Activated T-cell treated with anti-CD3 and anti-CD28 coated beads for 4 hours (primary cell): ENCODE measurements around the gene MLXIP.

ENCODE experiments used
- DNase-seq: peaks from one replicate; pipeline ENCODE4 v3.0.0-alpha.2; 2020

Gene MLXIP

GRCh38 chr12:122128481-122128880 lies 49.9 kb downstream of the MLXIP start:
- no peak for DNase-seq

GRCh38 chr12:122129131-122129530 lies 50.6 kb downstream of the MLXIP start:
- no peak for DNase-seq

GRCh38 chr12:122130150-122130549 lies 51.6 kb downstream of the MLXIP start:
- DNase-seq = no peak

- no peak for DNase-seq
Observed at GRCh38 chr12:122133192-122133950, 54.8 kb downstream of the MLXIP start.

- no peak for DNase-seq
Observed at GRCh38 chr12:122135437-122136031, 57.0 kb downstream of the MLXIP start.

- no peak for DNase-seq
Observed at GRCh38 chr12:122137229-122137628, 58.7 kb downstream of the MLXIP start.

GRCh38 chr12:122137681-122138080 lies 59.1 kb downstream of the MLXIP start:
- DNase-seq = no peak

GRCh38 chr12:122138181-122138580 lies 59.6 kb downstream of the MLXIP start:
- no peak for DNase-seq

GRCh38 chr12:122138616-122139015 lies 60.1 kb downstream of the MLXIP start:
- no peak for DNase-seq

GRCh38 chr12:122139266-122139665 lies 60.7 kb downstream of the MLXIP start:
- no peak for DNase-seq

- DNase-seq = no peak
Observed at GRCh38 chr12:122139941-122140340, 61.4 kb downstream of the MLXIP start.

- DNase-seq = no peak
Observed at GRCh38 chr12:122140467-122141257, 62.1 kb downstream of the MLXIP start.

GRCh38 chr12:122141911-122142725 lies 63.6 kb downstream of the MLXIP start:
- DNase-seq = no peak

GRCh38 chr12:122142857-122143256 lies 64.3 kb downstream of the MLXIP start:
- DNase-seq = no peak

GRCh38 chr12:122144885-122145284 lies 66.3 kb downstream of the MLXIP start:
- no peak for DNase-seq

- no peak for DNase-seq
Observed at GRCh38 chr12:122145505-122146330, 67.2 kb downstream of the MLXIP start.

- DNase-seq = no peak
Observed at GRCh38 chr12:122147514-122148290, 69.1 kb downstream of the MLXIP start.

GRCh38 chr12:122148657-122149056 lies 70.1 kb downstream of the MLXIP start:
- no peak for DNase-seq

- no peak for DNase-seq
Observed at GRCh38 chr12:122150127-122150681, 71.6 kb downstream of the MLXIP start.

- no peak for DNase-seq
Observed at GRCh38 chr12:122152754-122153153, 74.2 kb downstream of the MLXIP start.

- DNase-seq = no peak
Observed at GRCh38 chr12:122155705-122156104, 77.1 kb downstream of the MLXIP start.
